Frontal cortex (tissue), 4 donors: ENCODE measurements around the gene INPP5J. TPM values are rescaled to one million over a fixed set of nuclear protein-coding genes. Genes with fewer than 3 reads are reported as not detected.
"Not testable (repeated sequence)": the region's sequence is repeated elsewhere in the genome, so short reads cannot be mapped to it uniquely, and the experiment has no call there.

Source experiments
- DNase-seq, 2 donors: peaks; one replicate each; pipeline ENCODE4 v3.0.0; 2012; ENCODE audit warnings: low spot score in 2 of 2
- FAIRE-seq: peaks from 2 replicates; lab custom pipeline; 2012; peaks lifted over from hg19 to GRCh38; lab: Jason Lieb, UNC
- total RNA-seq: library from RNA; depleted of rRNA; stranded (reverse); fragments of >200 nt; gene quantifications from one replicate; pipeline ENCODE4 v1.2.3, GENCODE V29; 2014
- donor health status: control.
- donor health status: control.
- donor health status: control.

Gene INPP5J
- total RNA-seq, 1 donor from 2014 or later, result 2.0 TPM

GRCh38 chr22:31099841-31100761, 22.7 kb upstream of the INPP5J start:
- no peak for FAIRE-seq

GRCh38 chr22:31100762-31101525, 21.8 kb upstream of the INPP5J start:
- FAIRE-seq, result no peak
- no peak for DNase-seq

More at GRCh38 chr22:31099841-31100761, 22.7 kb upstream of the INPP5J start:
- DNase-seq, result no peak

GRCh38 chr22:31102441-31103081, 20.2 kb upstream of the INPP5J start:
- DNase-seq (no peak), FAIRE-seq (no peak)

- FAIRE-seq (no peak), DNase-seq (no peak)
Measured at GRCh38 chr22:31103111-31103510, 19.7 kb upstream of the INPP5J start.

- FAIRE-seq (no peak), DNase-seq (no peak)
Measured at GRCh38 chr22:31103899-31104694, 18.7 kb upstream of the INPP5J start.

- DNase-seq (no peak), FAIRE-seq (no peak)
Measured at GRCh38 chr22:31104869-31105268, 17.9 kb upstream of the INPP5J start.

GRCh38 chr22:31105282-31105929, 17.4 kb upstream of the INPP5J start:
- no peak for FAIRE-seq

GRCh38 chr22:31106001-31106571, 16.7 kb upstream of the INPP5J start:
- FAIRE-seq (no peak), DNase-seq (no peak)

More at GRCh38 chr22:31105282-31105929, 17.4 kb upstream of the INPP5J start:
- no peak for DNase-seq

GRCh38 chr22:31106731-31107177, 16.0 kb upstream of the INPP5J start:
- FAIRE-seq, result no peak
- no peak for DNase-seq

GRCh38 chr22:31107178-31107893, 15.4 kb upstream of the INPP5J start, which contains the start of gene SELENOM:
SELENOM (minus strand) TSS chr22:31107568; CDS start chr22:31107505, 63 bp downstream.
- no peak for FAIRE-seq
- peak; percentile 91 to 98 for DNase-seq

GRCh38 chr22:31107894-31108218, 14.9 kb upstream of the INPP5J start:
- DNase-seq (no peak), FAIRE-seq (no peak)

- FAIRE-seq, DNase-seq: not testable (repeated sequence)
Measured at GRCh38 chr22:31112547-31113091, 10.1 kb upstream of the INPP5J start.

GRCh38 chr22:31118046-31118820, 4.5 kb upstream of the INPP5J start:
- FAIRE-seq, result no peak
- DNase-seq, result no peak

GRCh38 chr22:31119026-31119717, 3.6 kb upstream of the INPP5J start:
- DNase-seq (no peak), FAIRE-seq (no peak)

- FAIRE-seq (no peak), DNase-seq (no peak)
Measured at GRCh38 chr22:31120230-31120629, 2.5 kb upstream of the INPP5J start.

GRCh38 chr22:31120642-31121041, 2.1 kb upstream of the INPP5J start:
- FAIRE-seq, result no peak

More at GRCh38 chr22:31120642-31121041, 2.1 kb upstream of the INPP5J start:
- DNase-seq, result no peak
